ENCODE data around the gene HOXA4. TPM values are rescaled to one million over a fixed set of nuclear protein-coding genes. Genes with fewer than 3 reads are reported as not detected.

HOXA4 gene
- total RNA-seq, 1 donor from 2014 or later, result 0.31 TPM

GRCh38 chr7:27106181-27106900 lies 24.2 kb downstream of the HOXA4 start:
- peaks cover 4% of the 10 kb centered on the region for H3K36me3 Mint-ChIP-seq (ENCODE audit: low read depth, unreplicated experiment)
- peaks cover 57% of the 10 kb centered on the region for H3K4me1 Mint-ChIP-seq (ENCODE audit: unreplicated experiment)
- H3K4me3 Mint-ChIP-seq (ENCODE audit: unreplicated experiment), result peak overlapping the region; percentile 42
- no peak for TF ChIP-seq CTCF (IDR thresholded peaks at IDR 0.05; ENCODE audit: unreplicated experiment)
- no peaks in the 10 kb centered on the region for H3K9me3 Mint-ChIP-seq (ENCODE audit: unreplicated experiment)
- peaks cover 43% of the 10 kb centered on the region for H3K27me3 Mint-ChIP-seq (ENCODE audit: unreplicated experiment)
- peak overlapping the region; percentile 52 for H3K27ac Mint-ChIP-seq (ENCODE audit: unreplicated experiment)
- no peak for DNase-seq (ENCODE audit: low spot score)

GRCh38 chr7:27105301-27106031 lies 25.1 kb downstream of the HOXA4 start:
- no peak for TF ChIP-seq CTCF (IDR thresholded peaks at IDR 0.05; ENCODE audit: unreplicated experiment)
- Mint-ChIP-seq H3K27ac (ENCODE audit: unreplicated experiment) (no peak overlapping the region), H3K4me1 (ENCODE audit: unreplicated experiment) (peaks cover 60% of the 10 kb centered on the region), H3K36me3 (ENCODE audit: low read depth, unreplicated experiment) (peaks cover 4% of the 10 kb centered on the region), H3K27me3 (ENCODE audit: unreplicated experiment) (peaks cover 40% of the 10 kb centered on the region), H3K4me3 (ENCODE audit: unreplicated experiment) (peak overlapping the region; percentile 42), H3K9me3 (ENCODE audit: unreplicated experiment) (no peaks in the 10 kb centered on the region)
- DNase-seq (ENCODE audit: low spot score), result no peak

- no peak for TF ChIP-seq CTCF (IDR thresholded peaks at IDR 0.05; ENCODE audit: unreplicated experiment)
- H3K4me3 Mint-ChIP-seq (ENCODE audit: unreplicated experiment), result peak overlapping the region; percentile 83
- H3K36me3 Mint-ChIP-seq (ENCODE audit: low read depth, unreplicated experiment), result peaks cover 10% of the 10 kb centered on the region
- peaks cover 60% of the 10 kb centered on the region for H3K4me1 Mint-ChIP-seq (ENCODE audit: unreplicated experiment)
- peak overlapping the region; percentile 31 for H3K27ac Mint-ChIP-seq (ENCODE audit: unreplicated experiment)
- peaks cover 37% of the 10 kb centered on the region for H3K27me3 Mint-ChIP-seq (ENCODE audit: unreplicated experiment)
- no peaks in the 10 kb centered on the region for H3K9me3 Mint-ChIP-seq (ENCODE audit: unreplicated experiment)
- no peak for DNase-seq (ENCODE audit: low spot score)
Observed at GRCh38 chr7:27104341-27105058, 26.1 kb downstream of the HOXA4 start.

GRCh38 chr7:27103489-27104226 lies 26.9 kb downstream of the HOXA4 start:
- H3K4me1 Mint-ChIP-seq (ENCODE audit: unreplicated experiment), result peaks cover 63% of the 10 kb centered on the region
- no peak for DNase-seq (ENCODE audit: low spot score)

More at GRCh38 chr7:27103489-27104226, 26.9 kb downstream of the HOXA4 start:
- peak overlapping the region; percentile 83 for H3K4me3 Mint-ChIP-seq (ENCODE audit: unreplicated experiment)
- no peaks in the 10 kb centered on the region for H3K9me3 Mint-ChIP-seq (ENCODE audit: unreplicated experiment)
- H3K27ac Mint-ChIP-seq (ENCODE audit: unreplicated experiment), result peak overlapping the region; percentile 90
- H3K27me3 Mint-ChIP-seq (ENCODE audit: unreplicated experiment), result peaks cover 41% of the 10 kb centered on the region
- no peak for TF ChIP-seq CTCF (IDR thresholded peaks at IDR 0.05; ENCODE audit: unreplicated experiment)
- peaks cover 16% of the 10 kb centered on the region for H3K36me3 Mint-ChIP-seq (ENCODE audit: low read depth, unreplicated experiment)
